GF-D8 (cell line): Measurements from ENCODE around the gene DCC.

Experiments used
- DNase-seq: peaks from one replicate; lab custom pipeline; 2025; lab: John Stamatoyannopoulos, UW

Gene DCC

GRCh38 chr18:52339891-52340371 is at the start of gene DCC:
Gene DCC, plus strand, starts transcription at chr18:52340197. Its CDS starts 591 bp downstream, at chr18:52340788.
- DNase-seq = no peak

DNA sequence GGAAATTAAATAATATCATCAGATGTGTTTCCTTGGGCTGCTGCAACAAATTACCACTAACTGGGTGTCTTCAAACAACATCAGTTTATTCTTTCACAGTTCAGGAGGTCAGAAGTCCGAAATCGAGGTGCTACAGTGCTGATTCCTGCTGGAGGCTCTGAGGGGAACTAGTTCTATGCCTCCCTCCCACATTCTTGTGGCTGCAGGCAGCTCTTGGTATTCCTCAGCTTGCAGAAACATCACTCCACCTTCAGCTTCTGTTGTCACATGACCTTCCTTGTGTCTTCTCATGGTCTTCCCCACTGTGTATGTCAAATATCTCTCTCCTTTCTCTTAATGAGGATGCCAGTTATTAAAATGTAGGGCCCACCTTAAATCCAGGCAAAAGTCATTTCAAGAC is 29.3 kb upstream of the DCC start:
- DNase-seq = no peak

- no peak for DNase-seq
Observed at GRCh38 chr18:52311331-52311730, 28.7 kb upstream of the DCC start.

DNA sequence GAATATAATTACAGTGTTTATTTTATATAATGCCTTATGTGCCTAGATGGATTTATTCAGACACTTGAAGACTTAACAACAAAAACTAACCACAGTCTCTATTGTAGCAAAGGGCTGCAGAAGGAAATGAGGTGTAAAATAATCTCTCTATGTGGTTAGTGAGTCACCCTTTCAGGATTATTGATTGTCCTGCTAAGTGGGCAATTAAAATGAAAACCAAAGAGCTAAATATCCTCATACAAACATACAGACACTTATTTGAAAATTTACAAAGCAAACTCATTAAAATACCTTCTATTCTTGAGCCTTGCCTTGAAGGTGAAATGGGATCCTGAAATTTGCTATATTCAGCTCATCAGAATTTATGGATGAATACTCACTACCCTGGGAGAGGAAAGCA is 27.7 kb upstream of the DCC start:
- DNase-seq = no peak

GRCh38 chr18:52313213-52313612 is 26.8 kb upstream of the DCC start:
- DNase-seq = no peak

DNA sequence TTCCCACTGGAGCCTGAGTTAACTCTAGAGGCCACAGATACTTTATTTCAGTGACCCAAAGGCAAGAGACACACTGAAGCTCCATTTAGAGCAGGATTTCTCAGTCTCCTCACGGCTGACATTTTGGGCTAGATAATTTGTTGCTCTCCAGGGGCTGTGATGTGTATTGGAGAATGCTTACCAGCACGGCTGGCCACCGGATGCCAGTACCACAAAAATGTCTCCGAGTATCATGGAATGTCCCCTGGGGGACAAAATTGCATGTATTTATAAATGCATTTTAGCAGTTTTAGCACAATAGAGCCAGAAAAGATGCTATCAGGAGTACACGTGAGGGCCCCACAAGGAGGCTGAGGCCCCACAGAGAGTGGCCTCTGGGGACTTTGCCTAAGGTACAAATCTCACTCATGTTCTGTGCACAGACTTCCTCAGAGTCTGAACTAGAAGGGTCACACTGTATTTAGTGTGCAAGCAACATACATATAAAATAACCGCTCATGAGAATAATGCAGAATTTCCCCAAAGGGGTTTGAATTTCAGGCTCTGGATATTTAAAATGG is 20.5 kb upstream of the DCC start:
- no peak for DNase-seq

DNA sequence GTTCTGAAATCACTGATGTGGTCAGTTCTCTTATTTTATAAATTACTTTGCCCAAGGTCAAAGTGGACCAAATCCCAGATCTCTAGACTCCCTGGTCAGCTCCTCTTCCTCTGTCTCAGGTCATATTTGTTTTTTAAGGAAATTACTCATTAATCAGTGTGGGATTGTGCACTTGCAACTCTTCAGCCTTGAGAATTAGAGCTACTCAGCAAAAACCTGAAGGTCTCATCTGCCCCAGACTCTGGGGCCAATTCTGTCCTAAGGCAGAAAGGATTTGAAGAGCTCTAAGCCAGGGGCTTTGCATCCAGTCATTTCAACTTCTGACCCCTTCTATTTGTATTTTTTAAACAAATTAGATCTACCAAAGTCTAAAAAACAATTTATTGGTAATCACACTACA is 17.7 kb upstream of the DCC start:
- no peak for DNase-seq

- no peak for DNase-seq
Observed at GRCh38 chr18:52323802-52324201, 16.2 kb upstream of the DCC start.

GRCh38 chr18:52325997-52326396 is 14.0 kb upstream of the DCC start:
- DNase-seq = no peak

DNA sequence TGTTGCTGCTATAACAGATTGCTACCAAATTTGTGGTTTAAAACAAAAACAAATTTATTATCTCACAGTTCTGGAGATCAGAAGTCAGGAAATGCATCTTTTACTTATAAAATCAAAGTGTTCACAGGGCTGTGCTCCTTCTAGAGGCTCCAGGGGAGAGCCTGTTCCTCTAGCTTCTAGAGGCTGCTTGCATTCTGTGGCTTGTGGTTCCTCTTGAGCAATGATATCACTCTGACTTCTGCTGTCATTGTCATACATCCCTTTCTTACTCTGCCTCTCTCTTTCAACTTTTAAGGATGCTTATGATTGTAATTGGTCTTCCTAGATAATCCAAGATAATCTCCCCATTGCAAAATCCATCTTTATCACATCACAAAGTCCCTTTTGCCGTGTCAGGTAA is 6.1 kb upstream of the DCC start:
- no peak for DNase-seq

DNA sequence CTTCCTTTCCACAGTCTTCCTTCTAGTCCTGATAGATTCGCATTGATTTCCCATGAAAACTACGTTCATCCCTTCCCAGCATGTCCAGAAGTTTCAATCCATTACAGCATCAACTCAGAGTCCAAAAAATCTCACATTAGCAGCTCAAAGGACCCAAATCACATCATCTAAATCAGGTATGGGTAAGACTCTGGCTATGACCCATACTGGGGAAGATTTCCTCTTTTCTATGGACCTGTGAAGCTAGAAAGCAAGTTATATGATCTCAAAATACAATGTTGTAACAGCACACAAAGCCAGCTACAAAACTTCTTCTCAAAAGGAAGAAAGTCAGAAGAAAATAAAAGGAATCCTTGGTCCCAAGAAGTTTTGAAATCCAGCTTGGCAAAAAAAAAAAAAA is 5.7 kb upstream of the DCC start:
- DNase-seq = no peak

- DNase-seq = no peak
Observed at GRCh38 chr18:52334896-52335295, 5.1 kb upstream of the DCC start.

DNA sequence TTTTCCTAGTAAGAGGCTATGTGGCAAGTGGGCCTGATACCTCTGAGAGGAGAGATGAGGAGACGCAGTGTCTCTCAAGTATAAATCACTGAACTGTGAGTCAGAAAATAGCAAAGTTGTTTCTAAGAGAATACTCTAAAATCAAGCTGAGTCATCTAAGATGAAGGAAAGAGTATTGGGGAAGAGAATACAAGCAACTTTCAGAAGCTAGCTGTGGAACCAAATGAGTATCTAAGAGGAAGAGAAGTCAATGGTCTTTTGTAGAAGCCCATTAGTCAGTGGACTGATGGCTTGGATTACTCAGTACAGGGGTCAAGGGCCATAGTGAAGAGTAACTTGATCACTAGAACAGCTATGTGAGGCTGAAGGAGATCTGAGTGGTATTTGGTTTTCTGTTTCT is 2.7 kb upstream of the DCC start:
- no peak for DNase-seq

DNA sequence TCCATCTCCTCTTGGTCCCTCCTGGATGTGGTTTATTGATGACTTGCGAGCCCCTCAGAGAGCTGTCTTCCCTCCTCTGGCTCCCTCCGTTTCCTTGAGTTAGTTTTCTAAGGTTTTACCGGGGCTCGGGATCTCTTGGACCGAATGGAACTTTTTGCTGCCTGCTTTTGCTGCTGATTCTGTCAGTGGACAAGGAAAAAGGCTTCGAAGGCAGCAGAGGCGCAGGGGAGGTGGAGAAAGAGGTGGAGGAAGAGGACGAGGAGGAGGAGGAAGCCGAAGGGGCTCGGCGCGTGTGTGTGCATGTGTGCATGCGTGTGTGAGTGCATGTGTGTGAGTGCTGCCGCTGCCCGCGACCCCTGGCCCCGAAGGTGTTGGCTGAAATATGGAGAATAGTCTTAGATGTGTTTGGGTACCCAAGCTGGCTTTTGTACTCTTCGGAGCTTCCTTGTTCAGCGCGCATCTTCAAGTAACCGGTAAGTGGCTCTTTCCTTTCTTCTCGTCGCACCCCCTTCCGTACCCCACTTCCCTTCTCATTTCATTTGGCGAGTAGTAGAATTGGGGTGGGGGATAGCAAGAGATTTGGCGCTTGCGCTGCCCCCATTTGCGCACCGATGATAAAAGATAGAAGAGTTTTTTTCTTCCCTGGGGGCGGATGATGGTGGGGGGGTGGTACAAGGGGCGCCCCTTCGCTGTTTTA is 557 bp downstream of the DCC start:
- no peak for DNase-seq

- DNase-seq = no peak
Observed at GRCh38 chr18:52341103-52341432, 1.1 kb downstream of the DCC start.

DNA sequence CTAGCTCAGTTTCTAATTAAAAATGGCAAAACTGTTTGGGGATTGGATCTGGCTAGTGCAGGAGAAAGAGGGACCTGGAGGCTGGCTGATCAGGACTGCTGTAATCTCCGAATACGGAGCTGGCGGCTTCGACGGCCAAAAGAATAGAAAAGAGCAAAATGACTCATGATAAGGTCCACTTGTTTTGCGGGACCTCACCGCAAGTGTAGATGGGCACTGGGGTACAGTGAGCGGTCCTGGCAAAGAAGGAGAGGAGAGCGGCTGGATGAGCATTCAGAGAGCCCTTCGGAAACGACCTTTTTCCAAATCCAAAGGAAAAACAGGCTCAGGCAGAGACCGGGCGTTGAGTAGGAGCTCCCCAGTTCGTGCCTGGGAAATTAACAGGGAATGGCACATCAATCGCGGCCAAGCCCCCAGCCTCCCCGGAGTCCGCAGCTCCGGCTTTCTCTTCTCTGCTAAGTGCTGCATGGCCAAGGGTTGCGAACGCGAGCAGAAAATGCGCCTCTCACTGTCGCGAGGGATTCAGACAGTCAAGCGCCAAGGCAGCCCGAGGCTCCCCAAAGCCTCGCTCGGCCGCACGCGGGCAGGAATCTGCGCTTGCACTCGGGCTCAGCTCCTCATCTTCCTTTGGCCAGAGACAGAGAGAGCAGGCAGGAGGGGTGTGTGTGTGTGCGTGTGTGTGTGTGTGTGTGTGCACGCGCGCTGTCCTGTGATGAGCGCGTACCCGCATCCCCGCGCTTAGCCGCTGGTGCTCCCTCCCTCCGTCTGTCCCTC is 1.8 kb downstream of the DCC start:
- no peak for DNase-seq

DNA sequence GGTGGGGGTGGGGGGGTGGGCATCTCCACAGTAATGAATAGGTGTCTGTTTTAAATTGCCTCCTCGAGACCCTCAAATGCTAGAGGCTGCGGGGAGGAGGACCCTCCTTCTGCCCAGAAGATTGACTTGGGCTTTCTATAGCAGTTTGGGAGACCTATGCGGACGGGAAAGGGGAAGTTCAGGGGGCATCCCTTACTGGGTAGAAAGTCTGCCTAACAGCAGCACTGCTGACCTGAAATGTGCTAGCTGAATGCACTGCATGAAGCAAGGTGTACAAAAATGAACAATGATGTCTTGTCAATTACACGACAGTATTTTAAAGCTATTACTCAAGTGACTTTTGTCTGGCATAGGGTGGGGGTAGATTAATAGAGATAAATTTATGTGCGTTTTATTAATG is 2.5 kb downstream of the DCC start:
- no peak for DNase-seq

DNA sequence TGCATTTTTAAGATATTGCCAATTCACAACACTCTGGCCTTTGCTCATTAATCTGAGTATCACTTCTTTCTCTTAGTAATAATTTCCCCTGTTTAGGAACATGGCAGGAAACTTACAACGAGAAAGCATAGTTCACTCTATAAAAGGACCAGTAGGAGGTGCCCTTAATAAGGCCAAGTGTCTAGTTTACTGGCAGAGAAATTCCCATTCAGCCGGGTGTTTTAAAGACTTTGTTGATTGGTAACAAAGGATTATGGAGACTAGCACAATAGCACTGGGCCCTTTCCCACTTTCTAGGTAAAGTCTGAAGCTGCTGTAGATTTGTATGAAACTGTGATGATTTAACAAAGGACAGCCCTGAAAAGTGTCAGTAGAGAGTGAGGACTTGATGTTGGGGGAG is 3.1 kb downstream of the DCC start:
- no peak for DNase-seq

- no peak for DNase-seq
Observed at GRCh38 chr18:52343731-52344340, 3.8 kb downstream of the DCC start.

DNA sequence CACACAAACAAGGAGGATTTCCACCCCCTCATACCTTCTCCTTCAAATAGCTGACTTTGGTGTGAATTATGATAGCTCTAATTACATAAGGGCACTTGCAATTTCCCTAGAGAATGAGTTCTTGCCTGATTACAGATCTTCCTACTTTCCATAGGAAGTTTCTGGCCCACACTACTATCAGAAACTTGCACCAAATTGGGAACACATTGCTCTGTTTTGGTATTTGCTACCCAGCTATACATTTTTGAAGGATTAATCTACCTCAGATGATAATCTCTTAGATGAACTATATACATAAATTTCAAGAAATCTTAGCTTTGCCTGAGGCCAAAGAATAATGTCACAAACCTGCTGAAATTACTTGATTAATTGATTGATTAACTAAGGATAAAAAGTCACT is 4.9 kb downstream of the DCC start:
- no peak for DNase-seq

- no peak for DNase-seq
Observed at GRCh38 chr18:52345428-52345827, 5.4 kb downstream of the DCC start.

DNA sequence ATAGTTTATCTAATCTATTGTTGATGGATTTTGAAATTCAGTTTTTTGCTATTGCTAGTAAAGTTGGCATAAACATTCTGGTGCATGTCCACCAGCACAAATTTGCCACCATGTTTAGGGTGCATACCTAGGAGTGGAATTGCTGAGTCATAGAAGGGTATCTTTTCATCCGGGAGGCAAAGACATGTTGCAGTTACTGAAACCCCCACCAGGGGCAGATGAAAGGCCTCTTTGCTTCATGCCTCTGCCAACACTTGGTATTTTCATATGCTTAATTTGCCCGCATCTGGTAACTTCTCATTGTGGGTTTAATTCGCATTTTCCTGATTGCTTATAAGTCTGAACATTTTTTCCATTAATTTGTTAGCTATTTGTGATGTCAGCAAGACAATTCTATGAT is 8.2 kb downstream of the DCC start:
- no peak for DNase-seq

DNA sequence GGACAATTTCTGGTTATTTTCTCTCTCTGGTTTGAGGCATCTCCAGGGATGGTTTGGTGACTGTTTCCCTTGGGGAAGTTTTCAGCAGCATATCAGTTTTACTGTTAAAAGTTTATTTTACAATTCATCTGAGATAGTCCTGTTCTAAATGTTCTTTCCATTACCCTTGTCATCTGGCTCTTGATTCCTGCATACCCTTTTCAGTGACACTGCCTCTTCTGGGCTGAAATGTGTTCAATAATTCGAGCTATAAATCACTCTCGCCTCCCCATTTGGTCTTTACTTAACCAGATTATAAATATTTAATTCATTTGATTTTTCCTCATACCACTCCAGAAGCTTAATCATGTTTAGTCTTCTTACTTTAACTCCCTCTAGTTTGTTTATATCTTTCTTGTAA is 9.5 kb downstream of the DCC start:
- DNase-seq = no peak
